ENCODE results near the gene HAO1.

DNA sequence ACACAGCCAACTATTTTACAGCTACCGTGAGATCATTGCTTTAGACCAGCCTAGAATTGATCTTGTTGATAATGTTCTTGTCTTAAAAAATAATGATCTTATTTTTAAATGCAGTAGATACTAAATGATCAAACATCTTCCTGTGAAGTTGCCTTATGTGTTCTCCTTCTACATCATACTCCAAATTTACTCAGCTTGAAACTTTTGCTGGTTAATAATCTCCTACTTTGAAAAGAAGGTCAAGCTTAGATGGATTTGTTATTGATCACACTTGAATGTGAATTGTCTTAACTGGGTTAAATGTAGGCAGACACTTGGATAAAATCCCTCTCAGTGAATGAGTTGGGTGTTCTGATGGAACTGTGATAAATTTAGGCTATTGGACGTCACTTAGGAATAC is 91.9 kb downstream of the HAO1 start:
- TF ChIP-seq, protein P1, sequence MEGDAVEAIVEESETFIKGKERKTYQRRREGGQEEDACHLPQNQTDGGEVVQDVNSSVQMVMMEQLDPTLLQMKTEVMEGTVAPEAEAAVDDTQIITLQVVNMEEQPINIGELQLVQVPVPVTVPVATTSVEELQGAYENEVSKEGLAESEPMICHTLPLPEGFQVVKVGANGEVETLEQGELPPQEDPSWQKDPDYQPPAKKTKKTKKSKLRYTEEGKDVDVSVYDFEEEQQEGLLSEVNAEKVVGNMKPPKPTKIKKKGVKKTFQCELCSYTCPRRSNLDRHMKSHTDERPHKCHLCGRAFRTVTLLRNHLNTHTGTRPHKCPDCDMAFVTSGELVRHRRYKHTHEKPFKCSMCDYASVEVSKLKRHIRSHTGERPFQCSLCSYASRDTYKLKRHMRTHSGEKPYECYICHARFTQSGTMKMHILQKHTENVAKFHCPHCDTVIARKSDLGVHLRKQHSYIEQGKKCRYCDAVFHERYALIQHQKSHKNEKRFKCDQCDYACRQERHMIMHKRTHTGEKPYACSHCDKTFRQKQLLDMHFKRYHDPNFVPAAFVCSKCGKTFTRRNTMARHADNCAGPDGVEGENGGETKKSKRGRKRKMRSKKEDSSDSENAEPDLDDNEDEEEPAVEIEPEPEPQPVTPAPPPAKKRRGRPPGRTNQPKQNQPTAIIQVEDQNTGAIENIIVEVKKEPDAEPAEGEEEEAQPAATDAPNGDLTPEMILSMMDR (IDR thresholded peaks at IDR 0.05; ENCODE audit: low read depth, low read length) = no peak
- TF ChIP-seq EZH2phosphoT487 (IDR thresholded peaks at IDR 0.05; ENCODE audit: low read depth) = no peak
